ENCODE results near the gene IL5. TPM values are rescaled to one million over a fixed set of nuclear protein-coding genes. Genes with fewer than 3 reads are reported as not detected.
A peak's percentile ranks its signal among the peaks of the same experiment; 100 is the strongest.

The IL5 gene
- total RNA-seq, 1 donor from 2014 or later, result not detected

DNA sequence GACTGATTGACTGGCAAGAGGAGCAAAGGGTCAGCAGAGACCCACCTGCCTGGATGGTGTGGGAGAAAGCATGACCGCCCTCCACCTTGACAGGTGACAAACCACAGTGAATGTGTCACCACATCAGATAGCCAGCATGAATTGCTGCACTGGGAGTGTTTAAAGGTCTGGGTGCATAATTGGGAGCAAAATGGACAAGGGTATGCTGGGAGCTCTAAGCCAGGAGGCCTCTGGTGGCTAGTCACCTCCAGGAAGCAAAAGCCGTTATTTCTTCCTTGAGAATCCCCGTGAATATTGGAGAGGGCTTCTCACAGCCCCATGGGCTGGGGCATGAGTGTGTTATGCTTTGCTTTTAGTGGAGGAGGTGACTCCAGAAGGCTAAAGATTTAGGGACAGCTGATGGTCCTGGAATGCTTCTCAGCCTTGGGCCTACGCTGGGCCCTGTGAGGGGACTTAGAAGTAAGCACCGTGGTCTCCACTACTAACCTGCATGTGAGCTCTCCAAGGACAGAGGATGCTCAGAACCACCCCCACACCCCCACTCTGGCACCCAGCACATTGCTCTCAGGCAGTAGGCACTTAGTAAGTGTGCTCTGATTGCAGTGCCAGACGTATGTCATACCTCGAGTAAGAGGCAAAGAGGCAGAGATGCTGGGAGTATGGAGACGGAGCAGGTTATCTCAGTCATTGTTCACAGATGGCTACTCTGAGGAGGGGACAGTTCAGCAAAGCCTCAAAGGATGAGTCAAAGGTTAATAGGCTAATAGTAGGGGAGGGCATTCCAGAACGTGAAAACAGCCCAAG is 43.7 kb downstream of the IL5 start:
- H3K27ac ChIP-seq, result peak overlapping the region; percentile 17

DNA sequence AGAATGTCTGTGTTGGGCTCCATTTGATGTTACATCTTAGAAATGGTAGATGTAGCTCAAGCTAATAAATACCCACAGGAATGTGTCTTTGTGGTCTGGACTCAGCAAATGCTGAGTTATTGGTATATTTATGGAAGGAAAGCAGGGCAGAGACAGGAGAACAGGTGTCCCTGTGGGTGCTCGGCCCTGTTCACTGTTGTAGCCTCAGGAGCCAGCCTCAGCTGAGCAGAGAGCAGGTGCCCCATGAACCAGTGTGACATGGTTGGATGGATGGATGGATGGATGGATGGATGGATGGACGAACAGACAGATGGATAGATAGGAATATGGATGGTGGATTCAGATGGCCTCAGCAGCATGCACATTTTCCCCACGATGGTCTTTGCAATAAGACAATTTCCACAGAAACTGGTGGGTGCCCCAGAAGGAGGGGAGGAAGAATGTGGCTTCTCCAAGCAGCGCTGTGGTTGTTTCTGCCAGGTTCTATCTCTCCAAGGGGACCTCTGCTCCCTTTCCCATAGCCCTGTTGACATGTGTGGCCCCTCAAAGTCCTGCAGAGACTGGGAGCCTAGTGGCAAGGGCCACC is 44.5 kb downstream of the IL5 start:
- no peaks in the 10 kb centered on the region for H3K27me3 ChIP-seq
- H3K36me3 ChIP-seq, result no peaks in the 10 kb centered on the region
- peaks cover 44% of the 10 kb centered on the region for H3K4me1 ChIP-seq
- TF ChIP-seq, protein P1, sequence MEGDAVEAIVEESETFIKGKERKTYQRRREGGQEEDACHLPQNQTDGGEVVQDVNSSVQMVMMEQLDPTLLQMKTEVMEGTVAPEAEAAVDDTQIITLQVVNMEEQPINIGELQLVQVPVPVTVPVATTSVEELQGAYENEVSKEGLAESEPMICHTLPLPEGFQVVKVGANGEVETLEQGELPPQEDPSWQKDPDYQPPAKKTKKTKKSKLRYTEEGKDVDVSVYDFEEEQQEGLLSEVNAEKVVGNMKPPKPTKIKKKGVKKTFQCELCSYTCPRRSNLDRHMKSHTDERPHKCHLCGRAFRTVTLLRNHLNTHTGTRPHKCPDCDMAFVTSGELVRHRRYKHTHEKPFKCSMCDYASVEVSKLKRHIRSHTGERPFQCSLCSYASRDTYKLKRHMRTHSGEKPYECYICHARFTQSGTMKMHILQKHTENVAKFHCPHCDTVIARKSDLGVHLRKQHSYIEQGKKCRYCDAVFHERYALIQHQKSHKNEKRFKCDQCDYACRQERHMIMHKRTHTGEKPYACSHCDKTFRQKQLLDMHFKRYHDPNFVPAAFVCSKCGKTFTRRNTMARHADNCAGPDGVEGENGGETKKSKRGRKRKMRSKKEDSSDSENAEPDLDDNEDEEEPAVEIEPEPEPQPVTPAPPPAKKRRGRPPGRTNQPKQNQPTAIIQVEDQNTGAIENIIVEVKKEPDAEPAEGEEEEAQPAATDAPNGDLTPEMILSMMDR (IDR thresholded peaks at IDR 0.05), result no peak
- TF ChIP-seq POLR2AphosphoS5 (IDR thresholded peaks at IDR 0.05; ENCODE audit: insufficient read depth in 1 of 2, low read depth in 1 of 2), result no peak
- no peak for TF ChIP-seq POLR2A (IDR thresholded peaks at IDR 0.05)
- H3K4me3 ChIP-seq, result no peak overlapping the region
- intact Hi-C loops (cut with DNase I), result no loop called here
- H3K27ac ChIP-seq, result peak overlapping the region; percentile 93
- peak; percentile 70 to 84 for DNase-seq (ENCODE audit: extremely low spot score in 2 of 2)
- H3K9me3 ChIP-seq, result no peaks in the 10 kb centered on the region

More for the DNA sequence above, 43.7 kb downstream of the IL5 start:
- no peaks in the 10 kb centered on the region for H3K9me3 ChIP-seq
- no peak for TF ChIP-seq POLR2AphosphoS5 (IDR thresholded peaks at IDR 0.05; ENCODE audit: insufficient read depth in 1 of 2, low read depth in 1 of 2)
- no peak for TF ChIP-seq POLR2A (IDR thresholded peaks at IDR 0.05)
- TF ChIP-seq, protein P1 (IDR thresholded peaks at IDR 0.05), result no peak
- H3K4me3 ChIP-seq, result no peak overlapping the region
- DNase-seq (ENCODE audit: extremely low spot score in 2 of 2), result peak in 1 of 2 donors; percentile 85
- H3K4me1 ChIP-seq, result peaks cover 37% of the 10 kb centered on the region
- H3K36me3 ChIP-seq, result no peaks in the 10 kb centered on the region
- no peaks in the 10 kb centered on the region for H3K27me3 ChIP-seq
- intact Hi-C loops (cut with DNase I), result no loop called here

DNA sequence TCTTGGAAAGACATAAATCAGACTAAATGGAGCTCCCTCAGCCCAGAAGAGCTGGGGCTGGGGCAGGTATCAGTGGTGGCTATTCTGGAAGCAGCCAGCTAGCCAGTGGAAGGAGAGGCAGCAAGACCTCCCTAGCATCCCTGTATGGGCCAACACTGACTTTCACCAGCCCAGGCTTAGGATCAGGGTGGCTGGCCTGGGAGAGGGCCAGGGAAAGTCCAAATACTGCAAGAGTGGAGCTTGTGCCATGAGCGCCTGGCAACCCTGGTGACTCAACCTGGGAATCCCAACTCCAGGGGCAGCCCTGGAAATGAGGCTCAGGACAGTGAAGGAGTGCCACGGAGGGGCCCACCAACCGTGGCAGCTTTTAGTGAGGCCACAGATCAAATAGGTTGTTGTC is 45.2 kb downstream of the IL5 start:
- Histone ChIP-seq H3K9me3 (no peaks in the 10 kb centered on the region), H3K4me3 (no peak overlapping the region), H3K27me3 (no peaks in the 10 kb centered on the region), H3K27ac (peak overlapping the region; percentile 93), H3K4me1 (peaks cover 44% of the 10 kb centered on the region), H3K36me3 (no peaks in the 10 kb centered on the region)
- intact Hi-C loops (cut with DNase I), result no loop called here
- TF ChIP-seq, protein P1 (IDR thresholded peaks at IDR 0.05), result no peak
- TF ChIP-seq POLR2A (IDR thresholded peaks at IDR 0.05) (no peak), POLR2AphosphoS5 (IDR thresholded peaks at IDR 0.05; ENCODE audit: insufficient read depth in 1 of 2, low read depth in 1 of 2) (no peak)
- peak; percentile 85 to 87 for DNase-seq (ENCODE audit: extremely low spot score in 2 of 2)

DNA sequence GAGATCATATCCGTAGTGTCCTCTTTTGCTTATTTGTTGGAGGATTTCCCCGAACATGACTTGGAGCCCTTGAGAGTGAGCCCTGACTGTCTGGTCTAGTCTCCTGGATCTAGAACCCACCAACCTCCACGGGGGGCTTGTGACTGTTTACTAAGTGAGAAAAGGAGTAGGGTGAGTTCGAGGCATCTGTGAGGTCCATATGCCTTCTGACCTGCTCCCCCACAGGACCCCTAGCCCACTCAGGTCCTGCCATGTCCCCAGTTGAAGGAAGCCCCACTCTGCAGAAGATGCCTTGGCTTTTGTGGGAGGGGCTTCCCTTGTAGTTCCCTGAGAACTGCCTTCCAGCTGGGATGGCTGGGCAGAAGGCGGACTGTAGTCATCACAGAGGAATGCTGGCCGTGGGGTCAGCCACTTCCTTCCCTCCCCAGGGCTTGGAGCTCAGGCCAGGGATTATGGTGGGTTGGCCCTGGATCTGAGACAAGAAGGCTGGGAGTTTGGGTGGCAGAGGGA is 45.8 kb downstream of the IL5 start:
- Histone ChIP-seq H3K27me3 (no peaks in the 10 kb centered on the region), H3K4me1 (peaks cover 44% of the 10 kb centered on the region), H3K27ac (peak overlapping the region; percentile 93), H3K4me3 (peak overlapping the region; percentile 51 to 66), H3K9me3 (no peaks in the 10 kb centered on the region), H3K36me3 (no peaks in the 10 kb centered on the region)
- intact Hi-C loops (cut with DNase I), result no loop called here
- TF ChIP-seq POLR2A (IDR thresholded peaks at IDR 0.05) (no peak), POLR2AphosphoS5 (IDR thresholded peaks at IDR 0.05; ENCODE audit: insufficient read depth in 1 of 2, low read depth in 1 of 2) (peak in 1 of 2 donors; percentile 44)
- TF ChIP-seq, protein P1 (IDR thresholded peaks at IDR 0.05), result no peak
- peak; percentile 85 to 92 for DNase-seq (ENCODE audit: extremely low spot score in 2 of 2)

Measured in vagina (tissue), 2 donors.